ENCODE measurements around the gene CLDN6.

CLDN6 gene

DNA sequence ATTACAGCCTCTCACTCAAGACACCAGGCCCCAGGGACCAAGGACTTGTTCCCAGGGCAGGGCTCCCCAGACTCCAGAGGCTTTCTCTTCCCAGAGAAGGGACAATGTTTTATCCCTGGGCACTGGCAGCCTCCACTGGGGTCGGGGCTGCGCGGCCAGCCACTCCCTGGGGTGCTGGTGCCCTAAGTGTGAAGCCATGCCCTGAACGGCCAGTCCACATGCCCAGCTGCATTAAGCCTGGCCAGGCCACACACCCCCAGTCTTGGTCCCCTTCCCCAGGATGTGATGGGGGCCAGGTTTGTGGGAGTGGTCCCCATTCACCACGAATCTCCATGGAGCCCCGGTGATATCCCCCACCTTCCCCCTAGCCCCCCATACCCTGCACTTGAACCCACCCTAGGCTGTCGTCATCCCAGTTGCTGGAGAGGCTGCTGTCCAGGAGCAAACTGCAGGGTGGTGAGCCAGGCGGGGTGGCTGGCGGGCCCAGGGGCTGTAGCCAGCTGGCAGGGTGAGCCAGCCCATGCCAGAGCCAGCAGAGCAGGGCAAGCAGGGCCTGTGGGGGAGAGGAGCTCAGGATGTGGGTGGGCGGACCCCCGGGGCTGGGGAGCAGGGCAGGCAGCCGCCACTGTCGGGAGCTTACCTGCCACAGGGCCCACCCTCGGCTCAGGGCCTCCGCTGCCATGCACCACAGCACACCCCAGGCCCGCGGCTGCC lies 44.2 kb downstream of the CLDN6 start:
- no peak for TF ChIP-seq EZH2 (IDR thresholded peaks at IDR 0.05; ENCODE audit: borderline replicate concordance, low read length)
- TF ChIP-seq, protein P1, sequence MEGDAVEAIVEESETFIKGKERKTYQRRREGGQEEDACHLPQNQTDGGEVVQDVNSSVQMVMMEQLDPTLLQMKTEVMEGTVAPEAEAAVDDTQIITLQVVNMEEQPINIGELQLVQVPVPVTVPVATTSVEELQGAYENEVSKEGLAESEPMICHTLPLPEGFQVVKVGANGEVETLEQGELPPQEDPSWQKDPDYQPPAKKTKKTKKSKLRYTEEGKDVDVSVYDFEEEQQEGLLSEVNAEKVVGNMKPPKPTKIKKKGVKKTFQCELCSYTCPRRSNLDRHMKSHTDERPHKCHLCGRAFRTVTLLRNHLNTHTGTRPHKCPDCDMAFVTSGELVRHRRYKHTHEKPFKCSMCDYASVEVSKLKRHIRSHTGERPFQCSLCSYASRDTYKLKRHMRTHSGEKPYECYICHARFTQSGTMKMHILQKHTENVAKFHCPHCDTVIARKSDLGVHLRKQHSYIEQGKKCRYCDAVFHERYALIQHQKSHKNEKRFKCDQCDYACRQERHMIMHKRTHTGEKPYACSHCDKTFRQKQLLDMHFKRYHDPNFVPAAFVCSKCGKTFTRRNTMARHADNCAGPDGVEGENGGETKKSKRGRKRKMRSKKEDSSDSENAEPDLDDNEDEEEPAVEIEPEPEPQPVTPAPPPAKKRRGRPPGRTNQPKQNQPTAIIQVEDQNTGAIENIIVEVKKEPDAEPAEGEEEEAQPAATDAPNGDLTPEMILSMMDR (IDR thresholded peaks at IDR 0.05; ENCODE audit: low read length) = no peak
- Histone ChIP-seq H4K20me1 (ENCODE audit: insufficient read depth, low read length) (no peaks in the 10 kb centered on the region), H3K27ac (ENCODE audit: low read depth, low read length, poor library complexity, severe bottlenecking) (peak overlapping the region; percentile 30)

DNA sequence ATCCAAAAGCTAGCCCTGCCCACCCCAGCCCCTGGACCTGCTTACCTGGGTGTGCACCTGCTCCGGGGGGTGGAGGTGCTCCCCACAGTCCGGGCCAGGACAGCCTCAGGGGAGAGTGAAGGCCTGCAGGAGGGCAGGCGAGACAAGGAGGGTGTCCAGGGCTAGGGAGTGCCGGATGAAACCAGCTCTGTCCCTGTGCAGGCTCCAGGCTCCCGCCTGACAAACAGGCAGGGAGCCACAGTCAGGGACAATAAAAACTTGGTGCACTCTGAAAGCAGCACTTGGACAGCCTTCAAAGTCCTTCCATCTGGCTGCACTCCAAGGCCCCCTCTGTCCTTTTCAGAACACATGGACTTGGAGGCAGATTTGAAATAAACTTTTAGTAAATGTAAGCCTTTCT lies 44.9 kb downstream of the CLDN6 start:
- H3K27me3 ChIP-seq (ENCODE audit: insufficient read depth, low read length) = no peaks in the 10 kb centered on the region
- H3F3A ChIP-seq (ENCODE audit: insufficient read depth, low read length) = no peaks in the 10 kb centered on the region
- H3K4me3 ChIP-seq (ENCODE audit: low read depth, low read length, poor library complexity, severe bottlenecking) = no peak overlapping the region
- TF ChIP-seq, protein P1 (IDR thresholded peaks at IDR 0.05; ENCODE audit: low read length) = no peak
- TF ChIP-seq EZH2 (IDR thresholded peaks at IDR 0.05; ENCODE audit: borderline replicate concordance, low read length) = no peak
- no peaks in the 10 kb centered on the region for H3K9me3 ChIP-seq (ENCODE audit: low read length)
- peaks cover 75% of the 10 kb centered on the region for H3K36me3 ChIP-seq (ENCODE audit: insufficient read depth, low read length)
- no peaks in the 10 kb centered on the region; the same call in 1 of the 2 replicates for H3K79me2 ChIP-seq (ENCODE audit: insufficient read depth, low read length)
- H4K20me1 ChIP-seq (ENCODE audit: insufficient read depth, low read length) = no peaks in the 10 kb centered on the region
- H3K27ac ChIP-seq (ENCODE audit: low read depth, low read length, poor library complexity, severe bottlenecking) = peak overlapping the region; percentile 30
- no peaks in the 10 kb centered on the region for H3K9me2 ChIP-seq (ENCODE audit: low read depth, low read length)
- peaks cover 60% of the 10 kb centered on the region for H3K4me1 ChIP-seq (ENCODE audit: insufficient read depth, low read length, severe bottlenecking)
- H2AFZ ChIP-seq (ENCODE audit: low read length) = no peak overlapping the region
- H3K9ac ChIP-seq (ENCODE audit: low read length) = no peak overlapping the region
- no peak overlapping the region for H3K4me2 ChIP-seq (ENCODE audit: low read length)

More for the DNA sequence above, 44.2 kb downstream of the CLDN6 start:
- peaks cover 60% of the 10 kb centered on the region for H3K4me1 ChIP-seq (ENCODE audit: insufficient read depth, low read length, severe bottlenecking)
- H3K4me2 ChIP-seq (ENCODE audit: low read length) = peak overlapping the region; percentile 18; the same call in 1 of the 2 replicates
- no peaks in the 10 kb centered on the region for H3K9me2 ChIP-seq (ENCODE audit: low read depth, low read length)
- no peak overlapping the region for H2AFZ ChIP-seq (ENCODE audit: low read length)
- no peaks in the 10 kb centered on the region for H3K9me3 ChIP-seq (ENCODE audit: low read length)
- H3K36me3 ChIP-seq (ENCODE audit: insufficient read depth, low read length) = peaks cover 78% of the 10 kb centered on the region
- H3K79me2 ChIP-seq (ENCODE audit: insufficient read depth, low read length) = no peaks in the 10 kb centered on the region; the same call in 1 of the 2 replicates
- no peaks in the 10 kb centered on the region for H3F3A ChIP-seq (ENCODE audit: insufficient read depth, low read length)
- no peaks in the 10 kb centered on the region for H3K27me3 ChIP-seq (ENCODE audit: insufficient read depth, low read length)
- H3K4me3 ChIP-seq (ENCODE audit: low read depth, low read length, poor library complexity, severe bottlenecking) = no peak overlapping the region
- H3K9ac ChIP-seq (ENCODE audit: low read length) = no peak overlapping the region

- Histone ChIP-seq H3K79me2 (ENCODE audit: insufficient read depth, low read length) (no peaks in the 10 kb centered on the region), H3K4me1 (ENCODE audit: insufficient read depth, low read length, severe bottlenecking) (peaks cover 56% of the 10 kb centered on the region), H3K9me2 (ENCODE audit: low read depth, low read length) (no peaks in the 10 kb centered on the region), H4K20me1 (ENCODE audit: insufficient read depth, low read length) (no peaks in the 10 kb centered on the region), H2AFZ (ENCODE audit: low read length) (no peak overlapping the region), H3K9me3 (ENCODE audit: low read length) (no peaks in the 10 kb centered on the region), H3K4me2 (ENCODE audit: low read length) (peak overlapping the region; percentile 85; the same call in 1 of the 2 replicates), H3K9ac (ENCODE audit: low read length) (no peak overlapping the region), H3K36me3 (ENCODE audit: insufficient read depth, low read length) (peaks cover 66% of the 10 kb centered on the region), H3K27me3 (ENCODE audit: insufficient read depth, low read length) (no peaks in the 10 kb centered on the region), H3F3A (ENCODE audit: insufficient read depth, low read length) (no peaks in the 10 kb centered on the region), H3K27ac (ENCODE audit: low read depth, low read length, poor library complexity, severe bottlenecking) (peak overlapping the region; percentile 29), H3K4me3 (ENCODE audit: low read depth, low read length, poor library complexity, severe bottlenecking) (no peak overlapping the region)
- TF ChIP-seq EZH2 (IDR thresholded peaks at IDR 0.05; ENCODE audit: borderline replicate concordance, low read length) = no peak
- TF ChIP-seq, protein P1 (IDR thresholded peaks at IDR 0.05; ENCODE audit: low read length) = no peak
Observed at GRCh38 chr16:2971985-2972784, 45.8 kb downstream of the CLDN6 start.

All from OCI-LY1 (cell line).